Prostate gland (tissue), 2 donors: ENCODE results near the gene FMNL1. TPM values are rescaled to one million over a fixed set of nuclear protein-coding genes. Genes with fewer than 3 reads are reported as not detected.
A peak's percentile ranks its signal among the peaks of the same experiment; 100 is the strongest.
"Not testable (repeated sequence)": the region's sequence is repeated elsewhere in the genome, so short reads cannot be mapped to it uniquely, and the experiment has no call there.

Source experiments
- DNase-seq: peaks from one replicate; pipeline ENCODE4 v3.0.0-alpha.2; 2019; ENCODE audit warnings: low spot score
- H3K27ac ChIP-seq, 2 donors: fragments of 200-600 bp; sonication (generic); 2 replicates each; pipeline ENCODE4 v1.5.1; 2017 to 2019
- H3K27me3 ChIP-seq: fragments of 200-600 bp; sonication (generic); replicated peaks from 2 replicates; pipeline ENCODE4 v1.5.1; 2019; ENCODE audit not compliant: insufficient read depth
- H3K36me3 ChIP-seq, 2 donors: fragments of 200-600 bp; sonication (generic); 1 replicate in 1 of 2; 2 replicates in 1 of 2; pipeline versions ENCODE4 v1.5.1 to v1.8.1; 2017 to 2019
- H3K4me1 ChIP-seq: fragments of 200-600 bp; sonication (generic); replicated peaks from 2 replicates; pipeline ENCODE4 v1.5.1; 2019
- H3K4me3 ChIP-seq, 2 donors: fragments of 200-600 bp; sonication (generic); 2 replicates each; pipeline ENCODE4 v1.5.1; 2017 to 2019
- H3K9me3 ChIP-seq: fragments of 200-600 bp; sonication (generic); 2 replicates; pipeline ENCODE4 v1.5.1; 2017
- CTCF ChIP-seq, 4 experiments: fragments of 200-600 bp in 2 of 4; fragments of 450-650 bp in 2 of 4; sonication (generic) in 2 of 4; IDR thresholded peaks; 1 replicate in 3 of 4; 2 replicates in 1 of 4; pipeline ENCODE4 v1.5.1; 2016 to 2019; ENCODE audit warnings: antibody characterized with exemption in 4 of 4, mild to moderate bottlenecking in 2 of 4, moderate library complexity in 2 of 4
- POLR2A ChIP-seq: fragments of 450-650 bp; IDR thresholded peaks from one replicate; pipeline ENCODE4 v1.6.1; 2016; ENCODE audit warnings: antibody characterized with exemption, mild to moderate bottlenecking
- POLR2AphosphoS5 ChIP-seq: sonication (generic); formaldehyde crosslinking; IDR thresholded peaks from one replicate; pipeline ENCODE4 v1.6.1; 2017; ENCODE audit warnings: antibody characterized with exemption
- WGBS: methylation state at CpG from one replicate; pipeline ENCODE4 v1.1.5; 2018; 5-methylcytosine and 5-hydroxymethylcytosine counted together
- intact Hi-C: fragments of 100-400 bp; cut with DNase I; formaldehyde crosslinking; loops from one replicate; pipeline ENCODE4 v1.14.2; 2022
- total RNA-seq, 2 donors: library from RNA; depleted of rRNA; stranded (reverse); fragments of >200 nt; gene quantifications; one replicate each; pipeline ENCODE4 v1.1.0, GENCODE V29; 2016

The FMNL1 gene
- total RNA-seq, 2 donors from 2014 or later = 3.6 to 12.2 TPM

- DNase-seq = no peak
- TF ChIP-seq CTCF (IDR thresholded peaks at IDR 0.05) = peak in 3 of 4 experiments; percentile 38 to 53 (median 51)
- TF ChIP-seq POLR2AphosphoS5 = no peak
- no peak for TF ChIP-seq POLR2A
- no peaks in the 10 kb centered on the region for H3K36me3 ChIP-seq
- WGBS = 10% methylated on average over 19 of the region's 33 CpGs
- H3K9me3 ChIP-seq = no peaks in the 10 kb centered on the region
- intact Hi-C loops = no loop called here
- H3K27me3 ChIP-seq = no peaks in the 10 kb centered on the region
- H3K4me3 ChIP-seq = peak overlapping the region; percentile 61 to 63
- peaks cover 4% of the 10 kb centered on the region for H3K4me1 ChIP-seq
- peak overlapping the region; percentile 92 to 95 for H3K27ac ChIP-seq
Observed at GRCh38 chr17:45246861-45247428, 25.3 kb downstream of the FMNL1 start.

GRCh38 chr17:45247429-45248131, 25.9 kb downstream of the FMNL1 start:
- intact Hi-C loops = no loop called here
- WGBS = under 1% methylated on average over 54 of the region's 61 CpGs
- peak overlapping the region; percentile 61 to 63 for H3K4me3 ChIP-seq
- H3K27ac ChIP-seq = peak overlapping the region; percentile 92 to 95
- peaks cover 4% of the 10 kb centered on the region for H3K4me1 ChIP-seq
- H3K36me3 ChIP-seq = no peaks in the 10 kb centered on the region
- H3K27me3 ChIP-seq = no peaks in the 10 kb centered on the region
- H3K9me3 ChIP-seq = no peaks in the 10 kb centered on the region
- DNase-seq = peak; percentile 97
- TF ChIP-seq POLR2A (peak; percentile 92), CTCF (IDR thresholded peaks at IDR 0.05) (no peak), POLR2AphosphoS5 (peak; percentile 90)

- Histone ChIP-seq H3K9me3 (no peaks in the 10 kb centered on the region), H3K36me3 (no peaks in the 10 kb centered on the region), H3K4me3 (peak overlapping the region; percentile 61 to 63), H3K27me3 (no peaks in the 10 kb centered on the region), H3K27ac (peak overlapping the region; percentile 92 to 95), H3K4me1 (peaks cover 4% of the 10 kb centered on the region)
- intact Hi-C loops = no loop called here
- peak; percentile 51 for DNase-seq
- TF ChIP-seq POLR2A = no peak
- TF ChIP-seq POLR2AphosphoS5 = no peak
- no peak for TF ChIP-seq CTCF (IDR thresholded peaks at IDR 0.05)
- 14% methylated on average over 37 of the region's 39 CpGs for WGBS
Observed at GRCh38 chr17:45248132-45248957, 26.7 kb downstream of the FMNL1 start.

GRCh38 chr17:45251931-45252330, 30.2 kb downstream of the FMNL1 start:
- peak; percentile 80 for TF ChIP-seq POLR2AphosphoS5
- no peak for TF ChIP-seq POLR2A
- no peak for TF ChIP-seq CTCF (IDR thresholded peaks at IDR 0.05)

GRCh38 chr17:45253237-45253636, 31.6 kb downstream of the FMNL1 start:
- H3K4me3 ChIP-seq, H3K27me3 ChIP-seq, DNase-seq, H3K27ac ChIP-seq, H3K36me3 ChIP-seq, H3K9me3 ChIP-seq, H3K4me1 ChIP-seq, intact Hi-C loops: not testable (repeated sequence)
- WGBS = 89% methylated on average over 7 of the region's 7 CpGs

More at GRCh38 chr17:45251931-45252330, 30.2 kb downstream of the FMNL1 start:
- no peaks in the 10 kb centered on the region for H3K9me3 ChIP-seq
- DNase-seq = no peak
- intact Hi-C loops = no loop called here
- H3K27ac ChIP-seq = peak overlapping the region; percentile 71 to 78
- H3K27me3 ChIP-seq = no peaks in the 10 kb centered on the region
- H3K4me1 ChIP-seq = peaks cover under 1% of the 10 kb centered on the region
- no peak overlapping the region for H3K4me3 ChIP-seq
- H3K36me3 ChIP-seq = no peaks in the 10 kb centered on the region
- 38% methylated on average over 7 of the region's 7 CpGs for WGBS
